Embryonic facial prominence (tissue), 1 donor: ENCODE data around the gene SCO2.

Source experiments
- DNase-seq: peaks from one replicate; pipeline ENCODE4 v3.0.0-alpha.2; 2016; ENCODE audit errors: extremely low spot score

Gene SCO2

DNA sequence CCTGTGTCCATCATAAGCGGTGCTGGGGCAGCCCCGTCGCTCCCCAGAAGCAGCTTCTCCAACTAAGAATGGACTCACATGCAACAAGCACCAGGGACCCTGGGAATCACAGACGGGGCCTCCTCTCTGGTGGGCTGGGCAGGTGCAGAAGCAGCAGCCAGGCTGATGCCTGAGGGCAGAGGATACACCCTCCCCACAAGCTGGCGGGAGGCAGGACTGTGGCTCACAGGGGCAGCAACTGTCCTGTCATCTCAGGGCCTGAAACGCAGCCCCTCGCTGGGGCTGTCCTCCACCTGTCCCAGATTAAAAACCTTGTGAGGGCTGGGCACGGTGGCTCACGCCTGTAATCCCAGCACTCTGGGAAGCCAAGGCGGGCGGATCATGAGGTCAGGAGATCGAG is 47.5 kb downstream of the SCO2 start:
- no peak for DNase-seq

DNA sequence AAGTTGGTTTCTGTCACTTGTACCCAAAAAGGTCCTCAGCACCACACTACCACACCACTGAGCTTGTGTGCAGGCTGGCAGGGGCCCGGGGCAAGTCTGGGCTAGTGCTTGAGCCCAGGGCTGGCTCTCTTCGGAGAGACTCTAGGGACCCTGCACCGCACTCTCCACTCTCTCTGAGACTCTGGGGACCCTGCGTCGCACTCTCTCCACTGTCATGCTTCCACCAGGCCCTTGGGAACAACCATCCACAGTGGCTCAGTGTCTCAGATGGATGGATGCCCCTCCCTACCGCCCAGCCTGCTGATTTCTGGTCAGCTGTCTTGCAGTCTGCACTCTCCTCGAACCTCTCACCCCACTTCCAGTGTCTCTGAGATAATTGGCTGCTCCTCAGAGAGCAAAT is 48.5 kb downstream of the SCO2 start:
- no peak for DNase-seq

DNA sequence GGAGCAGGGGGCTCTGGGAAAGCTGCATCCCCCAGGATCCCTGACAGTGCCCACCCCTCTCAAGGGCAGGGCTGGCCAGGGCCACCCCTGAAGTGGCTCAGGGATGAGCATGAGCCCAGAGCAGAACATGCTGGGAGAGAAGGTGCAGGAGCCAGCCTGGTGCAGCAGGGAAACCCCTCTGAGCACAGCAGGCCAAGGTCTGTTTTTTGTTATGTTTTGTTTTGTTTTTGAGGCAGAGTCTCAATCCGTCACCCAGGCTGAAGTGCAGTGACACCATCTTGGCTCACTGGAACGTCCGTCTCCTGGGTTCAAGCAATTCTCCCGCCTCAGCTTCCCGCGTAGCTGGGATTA is 49.8 kb downstream of the SCO2 start:
- DNase-seq: no peak

DNA sequence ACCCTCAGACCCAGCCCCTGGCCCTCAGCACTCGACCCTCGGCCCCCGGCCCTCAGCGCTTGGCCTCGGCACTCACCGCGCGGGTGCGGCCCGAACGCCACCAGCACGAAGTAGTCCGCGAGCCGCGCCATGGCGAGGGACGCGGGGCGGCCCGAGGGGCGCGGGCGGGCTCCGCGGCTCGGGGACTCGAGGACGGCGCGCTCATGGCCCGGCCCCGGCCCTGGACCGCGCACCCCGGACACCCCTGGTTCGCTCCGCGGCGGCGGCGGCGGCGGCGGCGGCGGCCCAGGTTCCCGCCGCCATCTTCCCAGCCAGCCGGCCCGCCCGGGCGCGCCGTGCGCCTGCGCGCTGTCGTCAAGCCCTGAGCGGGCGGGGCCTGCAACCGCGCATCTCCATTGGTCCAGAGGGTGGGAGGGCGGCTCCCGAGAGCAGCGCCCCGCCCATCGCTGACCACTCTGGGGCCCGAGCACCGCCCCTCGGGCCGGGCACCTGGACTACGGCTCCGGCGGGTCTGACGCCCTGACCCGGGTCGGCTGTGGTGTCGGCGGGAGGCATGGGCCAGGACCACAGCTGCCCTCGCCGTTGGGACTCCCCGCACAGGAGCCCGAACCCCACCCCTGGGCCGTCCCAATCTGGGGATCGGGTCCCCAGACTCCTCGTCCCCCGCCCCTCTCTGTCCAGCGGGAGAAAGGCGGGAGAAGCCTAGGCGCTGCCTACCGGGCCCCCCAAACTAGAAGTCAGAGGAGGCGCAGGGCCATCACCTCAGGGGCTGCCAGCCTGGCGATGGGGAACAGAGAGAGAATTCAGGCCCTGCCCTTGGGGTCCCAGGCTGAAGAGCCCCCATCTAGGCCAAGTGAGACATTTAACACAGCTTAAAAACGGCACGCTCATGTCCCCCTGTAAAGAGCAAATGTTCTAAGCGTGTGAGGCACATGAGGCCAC is 50.4 kb downstream of the SCO2 start, which contains the start of gene SBF1:
SBF1 (minus strand) TSS at position 326 of the 942 bp plus-strand sequence; CDS start at position 131, 195 bp downstream.
- peak; percentile 76 for DNase-seq

DNA sequence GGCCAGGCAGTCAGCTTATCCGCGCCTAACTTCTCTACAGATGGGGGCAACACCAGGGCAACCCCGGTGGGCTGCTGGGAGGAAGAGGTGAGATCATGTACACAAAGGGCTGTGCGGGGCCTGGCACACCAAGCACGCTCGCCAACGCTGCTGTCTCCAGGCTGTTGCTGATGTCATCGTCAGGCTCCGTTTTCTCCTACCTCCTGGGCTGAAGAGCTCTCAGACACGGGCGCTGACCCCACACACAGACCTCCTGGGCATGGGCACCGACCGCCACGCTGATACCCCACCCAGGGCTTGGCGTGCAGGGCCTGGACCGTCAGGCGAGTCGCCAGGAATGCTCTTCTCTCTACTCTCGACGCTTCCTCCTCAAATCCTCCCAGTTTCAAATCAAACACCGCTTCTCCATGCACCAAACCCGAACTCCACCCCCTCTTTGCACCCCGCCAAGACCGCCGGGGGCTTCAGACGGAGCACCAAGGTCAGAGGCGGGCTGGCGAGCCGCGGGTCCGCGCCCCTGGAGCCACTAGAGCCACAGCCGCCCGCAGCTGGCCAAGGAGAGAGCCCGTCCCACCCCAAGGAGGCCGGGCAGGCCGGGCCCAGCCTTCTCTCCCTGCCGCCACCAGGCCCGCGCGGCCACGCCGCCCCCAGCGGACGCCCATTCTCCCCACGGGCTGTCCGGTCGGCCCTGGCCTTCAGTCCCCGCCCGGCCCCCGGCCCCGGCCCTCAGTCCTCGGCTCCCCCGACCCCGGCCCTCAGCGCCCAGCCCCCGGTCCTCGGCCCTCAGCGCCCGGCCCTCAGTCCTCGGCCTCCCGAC is 51.3 kb downstream of the SCO2 start:
- DNase-seq: no peak
